Measurements from ENCODE around the gene EMC8.

DNA sequence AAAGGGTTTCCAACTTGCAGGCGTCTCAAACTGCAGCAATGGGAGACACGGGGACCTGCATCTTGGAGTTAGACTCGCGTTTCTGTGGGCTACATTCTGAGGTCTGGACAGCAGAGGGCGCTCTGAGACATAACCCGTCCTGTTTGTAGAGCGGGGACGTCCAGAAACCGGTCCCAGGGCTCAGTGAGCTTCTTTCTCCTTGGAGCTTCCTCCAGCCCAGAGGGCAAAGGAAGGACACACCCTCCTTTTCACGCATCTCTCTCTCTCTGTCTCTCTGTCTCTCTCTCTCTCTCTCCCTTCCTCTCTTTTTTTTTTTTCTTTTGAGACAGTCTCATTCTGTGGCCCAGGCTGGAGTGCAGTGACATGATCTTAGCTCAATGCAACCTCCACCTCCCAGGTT, 19.9 kb upstream of the EMC8 start:
- TF ChIP-seq, protein P1, sequence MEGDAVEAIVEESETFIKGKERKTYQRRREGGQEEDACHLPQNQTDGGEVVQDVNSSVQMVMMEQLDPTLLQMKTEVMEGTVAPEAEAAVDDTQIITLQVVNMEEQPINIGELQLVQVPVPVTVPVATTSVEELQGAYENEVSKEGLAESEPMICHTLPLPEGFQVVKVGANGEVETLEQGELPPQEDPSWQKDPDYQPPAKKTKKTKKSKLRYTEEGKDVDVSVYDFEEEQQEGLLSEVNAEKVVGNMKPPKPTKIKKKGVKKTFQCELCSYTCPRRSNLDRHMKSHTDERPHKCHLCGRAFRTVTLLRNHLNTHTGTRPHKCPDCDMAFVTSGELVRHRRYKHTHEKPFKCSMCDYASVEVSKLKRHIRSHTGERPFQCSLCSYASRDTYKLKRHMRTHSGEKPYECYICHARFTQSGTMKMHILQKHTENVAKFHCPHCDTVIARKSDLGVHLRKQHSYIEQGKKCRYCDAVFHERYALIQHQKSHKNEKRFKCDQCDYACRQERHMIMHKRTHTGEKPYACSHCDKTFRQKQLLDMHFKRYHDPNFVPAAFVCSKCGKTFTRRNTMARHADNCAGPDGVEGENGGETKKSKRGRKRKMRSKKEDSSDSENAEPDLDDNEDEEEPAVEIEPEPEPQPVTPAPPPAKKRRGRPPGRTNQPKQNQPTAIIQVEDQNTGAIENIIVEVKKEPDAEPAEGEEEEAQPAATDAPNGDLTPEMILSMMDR (optimal IDR thresholded peaks at IDR 0.05 in 1 of 3, IDR thresholded peaks at IDR 0.05 in 1 of 3, conservative IDR thresholded peaks at IDR 0.05 in 1 of 3; ENCODE audit: extremely low read depth in 1 of 3, insufficient read depth in 2 of 3, low read length in 3 of 3), result peak; percentile 82 to 85 (median 83)
- TF ChIP-seq EZH2 (IDR thresholded peaks at IDR 0.05; ENCODE audit: low read length), result no peak
